ENCODE results near the gene WRAP53.

Gene WRAP53

GRCh38 chr17:7710301-7710700, 22.0 kb downstream of the WRAP53 start:
- DNase-seq = no peak

- no peak for DNase-seq
Observed at GRCh38 chr17:7711051-7711755, 22.9 kb downstream of the WRAP53 start.

- DNase-seq = no peak
Observed at GRCh38 chr17:7712111-7712771, 24.0 kb downstream of the WRAP53 start.

DNA sequence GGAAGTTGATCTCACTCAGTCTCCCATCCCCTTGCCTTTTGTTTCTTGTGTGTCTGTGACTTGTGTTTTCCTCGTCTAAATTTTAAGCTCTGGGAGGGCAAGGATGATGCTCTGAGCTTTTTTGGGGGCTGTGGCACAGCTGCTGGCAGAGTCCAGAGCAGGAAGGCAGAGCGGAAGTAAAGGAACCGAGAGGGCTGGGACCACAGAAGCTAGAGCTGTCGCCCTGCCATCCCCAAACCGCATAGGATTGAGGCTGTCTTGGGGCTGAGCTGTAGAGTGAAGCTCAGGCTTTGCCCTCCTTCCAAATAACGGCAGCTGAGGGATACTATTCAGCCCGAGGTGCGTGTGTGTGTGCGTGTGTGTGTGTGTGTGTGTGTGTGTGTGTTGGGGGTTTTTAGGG, 25.5 kb downstream of the WRAP53 start:
- DNase-seq = no peak

DNA sequence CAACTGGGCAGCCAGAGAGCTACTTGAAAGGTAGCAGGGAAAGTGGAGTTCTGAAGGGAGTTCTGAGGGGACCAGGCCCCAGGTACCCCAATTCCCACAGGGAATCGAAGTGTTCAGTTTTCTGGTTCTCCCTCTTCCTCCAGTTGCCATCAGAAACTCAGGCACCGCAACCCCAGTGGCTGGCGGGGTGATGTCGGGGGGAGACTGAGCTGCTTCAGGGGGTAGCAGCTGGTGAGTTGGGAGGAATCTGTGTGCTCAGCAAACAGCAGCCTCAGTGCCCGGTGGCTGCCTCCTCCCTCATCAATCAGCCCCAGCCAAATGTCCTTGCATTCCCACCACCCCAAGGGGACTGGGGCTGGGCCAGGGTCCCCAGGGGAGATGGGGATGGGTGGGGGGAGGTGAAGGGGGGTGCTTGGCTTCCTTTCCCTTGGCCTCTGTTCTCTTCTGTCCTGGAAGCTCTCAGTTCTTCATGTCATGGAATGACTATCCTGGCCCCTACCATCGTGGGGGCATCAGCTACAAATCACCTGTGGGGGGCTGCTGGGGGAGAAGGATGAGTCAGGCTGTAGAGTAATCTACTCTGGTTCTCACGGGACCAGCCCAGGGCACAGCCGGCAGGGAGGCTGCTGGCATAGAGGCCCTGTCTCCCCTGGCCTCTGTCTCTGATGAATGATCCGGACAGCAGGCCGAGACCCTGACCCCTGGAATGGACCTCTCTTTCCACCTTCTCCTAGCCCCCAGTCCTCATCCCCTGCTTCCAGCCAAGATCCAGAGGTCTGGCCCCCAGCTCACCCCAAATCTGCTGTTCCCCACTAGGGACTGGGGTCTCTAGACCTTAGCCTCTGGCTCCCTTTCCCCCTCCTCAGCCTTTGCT, 26.7 kb downstream of the WRAP53 start:
- no peak for DNase-seq

- no peak for DNase-seq
Observed at GRCh38 chr17:7715936-7716886, 27.9 kb downstream of the WRAP53 start.

GRCh38 chr17:7716901-7717755, 28.9 kb downstream of the WRAP53 start, which contains the start of gene DNAH2:
DNAH2 (plus strand) TSS chr17:7717744; CDS start chr17:7719735, 1,991 bp downstream.
- DNase-seq = peak; percentile 61

DNA sequence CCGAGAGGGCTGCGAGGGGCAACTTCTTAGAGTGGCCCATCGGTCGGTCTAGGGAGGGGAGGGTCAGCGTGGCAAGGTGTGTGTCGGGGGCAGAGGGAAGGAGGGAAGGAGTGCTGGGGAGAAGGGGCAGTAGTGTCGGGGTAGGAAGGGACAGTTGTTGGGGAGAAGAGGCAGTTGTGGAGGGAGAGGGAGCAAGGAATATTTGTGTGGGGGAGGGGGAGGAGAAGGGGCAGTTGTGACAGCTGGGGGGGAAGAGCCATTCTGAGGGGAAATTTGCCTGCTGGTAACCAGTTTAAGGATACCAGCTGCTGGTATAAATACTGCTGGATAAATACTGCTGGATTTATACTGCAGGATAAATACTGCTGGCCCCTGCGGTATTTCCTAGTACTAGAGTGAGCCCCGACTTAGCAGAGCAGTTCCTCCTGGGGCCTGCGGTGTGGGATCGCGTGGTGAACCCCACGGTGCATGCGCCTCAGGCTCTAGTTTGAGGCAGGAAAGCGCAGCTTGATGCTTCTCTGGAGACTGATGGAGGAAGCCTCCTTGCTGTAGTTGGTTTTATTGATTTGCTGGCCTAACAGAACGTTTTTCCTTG, 29.6 kb downstream of the WRAP53 start:
- no peak for DNase-seq

DNA sequence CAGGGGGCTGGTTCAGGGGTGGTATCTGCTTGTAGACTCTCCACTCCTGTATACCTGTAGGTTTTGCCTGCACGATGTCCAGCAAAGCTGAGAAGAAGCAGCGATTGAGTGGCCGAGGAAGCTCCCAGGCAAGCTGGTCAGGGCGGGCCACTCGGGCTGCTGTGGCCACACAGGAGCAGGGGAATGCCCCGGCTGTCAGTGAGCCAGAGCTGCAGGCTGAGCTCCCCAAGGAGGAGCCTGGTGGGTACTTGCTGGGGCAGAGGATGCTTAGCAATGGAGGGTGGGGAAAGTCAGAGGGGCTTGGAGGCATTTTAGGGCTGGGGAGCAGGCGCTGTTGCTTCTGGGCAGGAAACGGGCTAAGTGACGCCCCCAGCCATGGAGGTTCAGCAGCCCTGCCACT, 31.4 kb downstream of the WRAP53 start:
- DNase-seq = no peak

DNA sequence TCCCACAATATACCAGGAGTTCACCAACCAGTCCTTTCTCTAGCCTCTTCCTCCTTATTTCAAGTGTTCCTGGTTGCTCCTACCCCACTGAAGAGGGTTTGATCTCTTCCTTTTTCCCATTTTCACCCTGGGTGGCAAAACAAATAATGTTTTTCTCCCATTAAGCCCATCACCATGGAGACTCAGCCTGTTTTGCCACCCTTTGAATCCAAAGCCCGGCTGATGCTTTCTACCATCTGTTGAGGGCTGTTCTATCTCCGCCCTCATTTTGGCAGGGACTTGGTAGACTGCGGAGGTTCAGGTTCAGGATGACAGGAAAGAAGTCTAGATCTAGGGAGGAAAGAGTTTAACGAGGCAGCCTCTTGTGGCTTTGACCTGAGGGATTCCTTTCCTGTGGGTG, 31.8 kb downstream of the WRAP53 start:
- no peak for DNase-seq

DNA sequence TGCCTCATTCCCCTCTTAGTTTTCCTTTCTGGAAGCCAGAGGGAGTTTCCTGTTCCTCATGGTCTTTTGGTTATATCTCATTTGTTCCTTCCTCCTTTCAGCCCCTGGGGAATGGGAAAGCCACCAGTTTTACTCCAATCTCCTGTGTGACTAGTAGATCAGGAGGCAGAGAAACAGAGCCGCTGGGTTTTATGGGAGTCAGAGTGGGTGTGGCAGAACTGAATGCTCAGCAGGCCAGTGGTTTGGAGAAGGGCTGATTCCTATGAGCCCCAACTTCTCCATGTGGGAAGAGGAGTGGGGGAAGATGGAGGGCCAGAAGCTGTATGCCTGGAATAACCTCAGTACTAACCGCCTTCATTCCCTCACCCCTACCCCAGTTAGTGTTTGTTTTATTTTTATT, 33.3 kb downstream of the WRAP53 start:
- DNase-seq = no peak

GRCh38 chr17:7727886-7728285, 39.6 kb downstream of the WRAP53 start:
- DNase-seq = no peak

DNA sequence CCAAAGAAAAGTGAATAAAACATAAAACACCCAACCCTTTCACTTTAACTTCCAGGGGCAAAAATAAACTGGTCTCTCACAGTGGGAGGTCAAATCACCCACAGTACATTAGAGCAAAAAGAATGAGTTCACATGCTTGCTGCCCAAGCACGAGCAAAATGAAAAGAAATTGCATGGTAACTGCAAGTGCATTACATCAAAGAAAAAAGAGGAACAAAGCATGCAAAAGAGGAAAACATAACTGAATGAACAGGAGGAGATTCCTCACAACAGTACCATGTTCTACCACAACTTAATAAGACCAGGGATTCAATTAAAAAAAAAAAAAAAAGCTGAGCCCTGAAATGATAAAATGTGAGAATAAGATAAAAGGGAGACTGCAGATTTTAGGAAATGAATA, 41.5 kb downstream of the WRAP53 start:
- no peak for DNase-seq

DNA sequence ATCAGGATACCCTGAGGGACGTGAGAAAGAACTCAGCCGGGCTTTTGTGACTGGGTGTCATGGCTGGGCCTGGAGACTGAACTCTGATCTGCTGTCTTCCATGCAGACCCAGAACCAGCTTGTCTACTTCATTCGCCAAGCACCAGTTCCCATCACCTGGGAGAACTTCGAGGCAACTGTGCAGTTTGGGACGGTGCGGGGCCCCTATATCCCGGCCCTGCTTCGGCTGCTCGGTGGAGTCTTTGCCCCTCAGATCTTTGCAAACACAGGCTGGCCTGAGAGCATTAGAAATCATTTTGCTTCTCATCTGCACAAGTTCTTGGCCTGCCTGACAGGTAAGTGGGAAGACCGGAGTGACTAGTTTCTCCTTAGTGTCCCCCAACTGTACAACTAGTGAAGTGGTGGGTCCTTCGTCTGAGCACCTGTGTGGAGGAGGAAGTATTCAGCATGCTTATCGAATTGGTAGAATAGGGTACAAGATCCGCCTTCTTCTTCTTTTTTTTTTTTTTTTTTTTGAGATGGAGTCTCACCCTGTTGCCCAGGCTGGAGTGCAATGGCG, 44.8 kb downstream of the WRAP53 start:
- no peak for DNase-seq

- DNase-seq = no peak
Observed at GRCh38 chr17:7737601-7738000, 49.3 kb downstream of the WRAP53 start.

GRCh38 chr17:7739746-7740145, 51.5 kb downstream of the WRAP53 start:
- DNase-seq = no peak

- DNase-seq = no peak
Observed at GRCh38 chr17:7740481-7741001, 52.3 kb downstream of the WRAP53 start.

GRCh38 chr17:7742729-7743128, 54.5 kb downstream of the WRAP53 start:
- no peak for DNase-seq

DNA sequence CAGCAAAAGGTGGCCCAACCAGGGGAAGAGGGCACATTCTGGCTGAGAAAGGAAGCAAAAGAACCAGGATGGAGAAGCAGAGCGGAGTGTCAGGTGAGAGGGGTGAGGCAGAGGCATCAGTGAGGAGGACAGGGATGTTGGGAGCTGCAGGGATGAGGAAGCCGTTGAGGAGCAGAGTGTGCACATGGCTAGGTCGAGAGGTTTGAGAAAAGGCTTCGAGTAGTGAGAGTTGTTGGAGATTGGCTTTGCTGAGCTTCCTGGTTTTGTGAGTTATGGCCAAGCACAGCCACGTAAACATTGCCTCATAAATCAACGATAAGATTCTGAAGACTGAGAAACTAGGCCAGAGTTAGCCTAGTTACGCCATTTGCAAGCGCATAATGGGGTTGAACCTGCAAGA, 56.1 kb downstream of the WRAP53 start:
- no peak for DNase-seq

DNA sequence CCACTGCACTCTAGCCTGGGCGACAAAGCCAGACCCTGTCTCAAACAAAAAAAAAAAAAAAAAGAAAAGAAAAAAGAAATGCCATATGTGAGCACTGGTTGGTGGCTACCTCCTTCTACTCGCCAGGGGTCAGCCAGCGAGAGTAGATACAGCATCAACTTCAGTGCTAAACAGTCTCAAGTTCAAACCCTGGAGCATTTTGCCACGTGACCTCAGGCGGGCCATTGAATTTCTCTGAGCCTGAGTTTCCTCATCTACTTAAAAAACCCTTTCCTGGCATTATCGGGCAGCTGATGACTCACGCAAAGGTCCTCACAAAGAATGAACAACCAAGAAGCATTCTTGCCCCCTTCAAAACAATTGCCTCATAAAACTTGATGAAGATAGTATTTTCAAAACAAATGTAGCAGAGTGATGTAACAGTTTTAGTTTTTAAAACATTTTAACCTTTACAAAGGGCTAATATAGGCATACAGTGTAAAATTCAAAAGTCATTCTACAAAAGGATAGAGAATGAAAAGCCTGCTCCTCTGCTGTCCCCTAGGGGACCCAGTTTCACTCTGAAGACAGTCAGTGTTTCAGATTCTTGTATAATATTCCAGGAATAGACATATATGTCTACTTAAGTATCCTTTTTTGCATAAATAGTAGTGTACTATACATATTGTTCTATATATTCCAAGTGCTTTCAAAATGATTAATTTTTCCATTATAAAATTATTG, 57.6 kb downstream of the WRAP53 start:
- DNase-seq = no peak

Measured in GOT3 (cell line).